WTC11 (cell line): ENCODE results near the gene CREB3L4.

Source experiments
- ATF3 ChIP-seq: sonication (generic); formaldehyde crosslinking; conservative IDR thresholded peaks from 2 replicates; pipeline ENCODE4 v1.8.1; 2022; ENCODE audit warnings: mild to moderate bottlenecking, missing genetic modification reagents
- CREM ChIP-seq: sonication (generic); formaldehyde crosslinking; IDR thresholded peaks from 2 replicates; pipeline ENCODE4 v1.8.1; 2022; ENCODE audit warnings: mild to moderate bottlenecking, missing genetic modification reagents, moderate library complexity
- EMX1 ChIP-seq: fragments of 250-450 bp; sonication (Bioruptor Pico); IDR thresholded peaks from 2 replicates; pipeline ENCODE4 v1.8.0; 2021; ENCODE audit warnings: mild to moderate bottlenecking
- MLX ChIP-seq: sonication (generic); formaldehyde crosslinking; IDR thresholded peaks from 2 replicates; pipeline ENCODE4 v1.8.1; 2023; ENCODE audit warnings: mild to moderate bottlenecking, missing genetic modification reagents, moderate library complexity
- NFYB ChIP-seq: sonication (generic); formaldehyde crosslinking; conservative IDR thresholded peaks from 2 replicates; pipeline ENCODE4 v1.8.0; 2022; ENCODE audit warnings: low read depth, missing genetic modification reagents
- USF1 ChIP-seq: sonication (generic); formaldehyde crosslinking; IDR thresholded peaks from 2 replicates; pipeline ENCODE4 v1.8.0; 2022; ENCODE audit warnings: mild to moderate bottlenecking, missing genetic modification reagents
- ZBTB21 ChIP-seq: sonication (generic); formaldehyde crosslinking; IDR thresholded peaks from 2 replicates; pipeline ENCODE4 v1.8.1; 2023; ENCODE audit warnings: mild to moderate bottlenecking, missing genetic modification reagents, borderline replicate concordance
- ZNF416 ChIP-seq: fragments of 250-450 bp; sonication (Bioruptor Pico); IDR thresholded peaks from 2 replicates; pipeline ENCODE4 v1.9.0; 2021; ENCODE audit warnings: mild to moderate bottlenecking, inconsistent platforms
- TF ChIP-seq, protein P1 (sequence below): fragments of 200-600 bp; IDR thresholded peaks from 2 replicates; pipeline ENCODE4 v1.8.0; 2022; ENCODE audit warnings: antibody characterized with exemption
- TF ChIP-seq, protein P2 (sequence below): sonication (generic); formaldehyde crosslinking; IDR thresholded peaks from 2 replicates; pipeline ENCODE4 v1.8.1; 2022; ENCODE audit warnings: low read depth, missing genetic modification reagents, borderline replicate concordance
- TF ChIP-seq, protein P3 (sequence below): sonication (generic); formaldehyde crosslinking; IDR thresholded peaks from 2 replicates; pipeline ENCODE4 v1.8.1; 2023; ENCODE audit warnings: mild to moderate bottlenecking, missing genetic modification reagents, moderate library complexity
- TF ChIP-seq, protein P4 (sequence below): fragments of 250-450 bp; sonication (Bioruptor Pico); conservative IDR thresholded peaks from 2 replicates; pipeline ENCODE4 v1.9.0; 2021; ENCODE audit warnings: mild to moderate bottlenecking

DNA sequence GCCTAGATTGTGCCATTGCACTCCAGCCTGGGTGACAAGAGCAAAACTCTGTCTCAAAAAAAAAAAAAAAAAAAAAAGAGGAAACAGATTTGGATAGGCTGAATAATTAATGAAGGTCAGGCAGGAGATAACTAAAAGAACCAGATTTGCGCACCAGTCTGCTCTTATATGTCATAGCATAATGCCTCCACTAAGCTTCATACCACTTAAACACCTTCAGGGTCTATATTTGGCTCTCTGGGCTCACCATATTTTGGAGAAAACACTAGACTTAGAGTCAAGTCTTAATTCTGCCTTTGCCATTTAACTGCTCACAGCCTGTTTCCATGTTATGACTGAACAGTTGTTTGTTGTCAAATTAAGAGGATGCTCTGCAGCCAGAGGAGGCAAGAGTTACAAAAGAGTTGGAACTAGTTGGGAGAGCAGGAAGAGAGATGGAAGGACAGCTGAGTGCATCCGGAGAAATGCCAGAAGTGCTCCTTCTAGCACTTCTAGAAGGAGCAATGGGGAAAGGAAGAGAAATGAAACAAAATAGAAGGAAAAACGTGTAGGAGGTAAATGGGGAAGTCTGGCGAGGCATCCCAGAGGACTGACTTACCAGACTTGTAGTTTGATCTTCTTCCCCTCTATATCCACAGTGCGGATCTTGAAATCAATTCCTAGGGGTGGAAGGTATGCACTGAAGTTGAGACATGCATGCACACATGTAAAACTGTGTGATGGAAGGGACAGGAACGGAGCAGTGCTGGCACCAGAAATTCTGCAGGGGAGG lies 16.6 kb downstream of the CREB3L4 start:
- no peak for TF ChIP-seq EMX1 (CRISPR knock-in tag)
- TF ChIP-seq, protein P1, sequence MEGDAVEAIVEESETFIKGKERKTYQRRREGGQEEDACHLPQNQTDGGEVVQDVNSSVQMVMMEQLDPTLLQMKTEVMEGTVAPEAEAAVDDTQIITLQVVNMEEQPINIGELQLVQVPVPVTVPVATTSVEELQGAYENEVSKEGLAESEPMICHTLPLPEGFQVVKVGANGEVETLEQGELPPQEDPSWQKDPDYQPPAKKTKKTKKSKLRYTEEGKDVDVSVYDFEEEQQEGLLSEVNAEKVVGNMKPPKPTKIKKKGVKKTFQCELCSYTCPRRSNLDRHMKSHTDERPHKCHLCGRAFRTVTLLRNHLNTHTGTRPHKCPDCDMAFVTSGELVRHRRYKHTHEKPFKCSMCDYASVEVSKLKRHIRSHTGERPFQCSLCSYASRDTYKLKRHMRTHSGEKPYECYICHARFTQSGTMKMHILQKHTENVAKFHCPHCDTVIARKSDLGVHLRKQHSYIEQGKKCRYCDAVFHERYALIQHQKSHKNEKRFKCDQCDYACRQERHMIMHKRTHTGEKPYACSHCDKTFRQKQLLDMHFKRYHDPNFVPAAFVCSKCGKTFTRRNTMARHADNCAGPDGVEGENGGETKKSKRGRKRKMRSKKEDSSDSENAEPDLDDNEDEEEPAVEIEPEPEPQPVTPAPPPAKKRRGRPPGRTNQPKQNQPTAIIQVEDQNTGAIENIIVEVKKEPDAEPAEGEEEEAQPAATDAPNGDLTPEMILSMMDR = no peak
- no peak for TF ChIP-seq USF1 (CRISPR knock-in tag)
- TF ChIP-seq, protein P2, sequence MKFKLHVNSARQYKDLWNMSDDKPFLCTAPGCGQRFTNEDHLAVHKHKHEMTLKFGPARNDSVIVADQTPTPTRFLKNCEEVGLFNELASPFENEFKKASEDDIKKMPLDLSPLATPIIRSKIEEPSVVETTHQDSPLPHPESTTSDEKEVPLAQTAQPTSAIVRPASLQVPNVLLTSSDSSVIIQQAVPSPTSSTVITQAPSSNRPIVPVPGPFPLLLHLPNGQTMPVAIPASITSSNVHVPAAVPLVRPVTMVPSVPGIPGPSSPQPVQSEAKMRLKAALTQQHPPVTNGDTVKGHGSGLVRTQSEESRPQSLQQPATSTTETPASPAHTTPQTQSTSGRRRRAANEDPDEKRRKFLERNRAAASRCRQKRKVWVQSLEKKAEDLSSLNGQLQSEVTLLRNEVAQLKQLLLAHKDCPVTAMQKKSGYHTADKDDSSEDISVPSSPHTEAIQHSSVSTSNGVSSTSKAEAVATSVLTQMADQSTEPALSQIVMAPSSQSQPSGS (CRISPR knock-in tag) = no peak
- no peak for TF ChIP-seq MLX
- TF ChIP-seq, protein P3, sequence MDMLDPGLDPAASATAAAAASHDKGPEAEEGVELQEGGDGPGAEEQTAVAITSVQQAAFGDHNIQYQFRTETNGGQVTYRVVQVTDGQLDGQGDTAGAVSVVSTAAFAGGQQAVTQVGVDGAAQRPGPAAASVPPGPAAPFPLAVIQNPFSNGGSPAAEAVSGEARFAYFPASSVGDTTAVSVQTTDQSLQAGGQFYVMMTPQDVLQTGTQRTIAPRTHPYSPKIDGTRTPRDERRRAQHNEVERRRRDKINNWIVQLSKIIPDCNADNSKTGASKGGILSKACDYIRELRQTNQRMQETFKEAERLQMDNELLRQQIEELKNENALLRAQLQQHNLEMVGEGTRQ (CRISPR knock-in tag) = no peak
- no peak for TF ChIP-seq ZBTB21
- TF ChIP-seq NFYB (CRISPR knock-in tag) = no peak
- TF ChIP-seq, protein P4, sequence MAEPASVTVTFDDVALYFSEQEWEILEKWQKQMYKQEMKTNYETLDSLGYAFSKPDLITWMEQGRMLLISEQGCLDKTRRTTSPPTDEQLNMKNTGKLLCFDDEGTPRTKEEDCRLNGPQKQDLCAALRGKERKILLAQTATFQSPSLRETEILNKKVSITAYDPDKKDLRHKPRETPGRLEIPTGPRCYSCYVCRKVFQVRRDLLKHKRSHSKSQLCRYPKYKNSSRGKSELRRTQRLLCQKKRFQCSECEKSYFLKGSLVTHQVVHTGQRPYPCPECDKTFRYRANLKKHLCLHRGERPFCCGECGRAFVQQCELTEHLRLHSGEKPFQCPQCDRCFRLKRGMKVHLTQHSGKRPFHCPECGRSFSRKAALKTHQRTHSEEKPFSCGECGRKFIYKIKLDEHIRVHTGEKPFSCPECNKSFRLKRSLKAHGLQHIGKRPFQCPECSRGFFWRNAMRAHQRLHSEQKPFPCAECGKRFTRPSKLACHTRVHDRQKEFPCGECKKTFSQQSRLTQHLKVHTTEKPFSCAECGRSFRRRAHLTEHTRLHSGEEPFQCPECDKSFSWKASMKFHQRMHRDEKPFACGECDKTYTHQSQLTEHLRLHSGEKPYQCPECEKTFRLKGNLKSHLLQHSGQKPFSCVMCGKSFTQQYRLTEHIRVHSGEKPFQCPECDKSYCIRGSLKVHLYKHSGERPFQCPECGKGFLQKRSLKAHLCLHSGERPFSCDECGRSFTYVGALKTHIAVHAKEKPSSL (CRISPR knock-in tag) = no peak
- TF ChIP-seq ATF3 (CRISPR knock-in tag) = no peak
- no peak for TF ChIP-seq ZNF416
- TF ChIP-seq CREM (CRISPR knock-in tag) = no peak
